ENCODE measurements around the gene ABHD3.
"Not testable (repeated sequence)": the region's sequence is repeated elsewhere in the genome, so short reads cannot be mapped to it uniquely, and the experiment has no call there.

The ABHD3 gene

GRCh38 chr18:21640375-21640774 is 64.2 kb downstream of the ABHD3 start:
- DNase-seq: not testable (repeated sequence)

DNA sequence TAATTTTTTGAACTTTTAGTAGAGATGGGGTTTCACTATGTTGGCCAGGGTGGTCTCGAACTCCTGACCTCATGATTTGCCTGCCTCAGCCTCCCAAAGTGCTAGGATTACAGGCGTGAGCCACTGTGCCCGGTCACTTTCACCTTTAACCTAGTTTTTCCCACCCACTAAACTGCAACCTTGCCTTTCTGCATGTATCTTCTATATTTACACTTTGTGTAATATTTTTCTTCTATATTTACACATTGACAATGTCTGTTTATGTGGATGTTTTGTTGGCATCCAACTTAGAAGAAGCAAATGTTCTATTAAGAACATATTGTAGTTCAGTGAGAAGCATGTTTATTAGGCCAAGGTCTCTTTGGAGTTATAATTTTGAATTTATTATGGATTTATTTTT is 65.8 kb downstream of the ABHD3 start:
- no peak for DNase-seq

DNA sequence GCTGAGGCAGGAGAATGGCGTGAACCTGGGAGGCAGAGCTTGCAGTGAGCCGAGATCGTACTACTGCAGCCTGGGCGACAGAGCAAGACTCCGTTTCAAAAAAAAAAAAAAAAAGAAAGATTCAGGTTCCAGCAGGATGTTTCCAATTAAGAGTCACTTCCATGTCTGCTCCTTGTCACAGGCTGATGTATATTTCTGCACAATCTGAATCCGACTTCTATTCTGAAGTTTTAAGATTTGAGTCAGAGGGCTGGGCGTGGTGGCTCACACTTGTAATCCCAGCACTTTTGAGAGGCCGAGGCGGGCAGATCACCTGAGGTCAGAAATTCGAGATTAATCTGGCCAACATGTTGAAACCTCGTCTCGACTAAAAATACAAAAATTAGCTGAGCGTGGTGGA is 67.8 kb downstream of the ABHD3 start:
- no peak for DNase-seq

GRCh38 chr18:21634588-21635199 is 69.9 kb downstream of the ABHD3 start:
- DNase-seq: no peak

- DNase-seq: no peak
These were observed 72.2 kb downstream of the ABHD3 start for GRCh38 chr18:21632393-21632792.

DNA sequence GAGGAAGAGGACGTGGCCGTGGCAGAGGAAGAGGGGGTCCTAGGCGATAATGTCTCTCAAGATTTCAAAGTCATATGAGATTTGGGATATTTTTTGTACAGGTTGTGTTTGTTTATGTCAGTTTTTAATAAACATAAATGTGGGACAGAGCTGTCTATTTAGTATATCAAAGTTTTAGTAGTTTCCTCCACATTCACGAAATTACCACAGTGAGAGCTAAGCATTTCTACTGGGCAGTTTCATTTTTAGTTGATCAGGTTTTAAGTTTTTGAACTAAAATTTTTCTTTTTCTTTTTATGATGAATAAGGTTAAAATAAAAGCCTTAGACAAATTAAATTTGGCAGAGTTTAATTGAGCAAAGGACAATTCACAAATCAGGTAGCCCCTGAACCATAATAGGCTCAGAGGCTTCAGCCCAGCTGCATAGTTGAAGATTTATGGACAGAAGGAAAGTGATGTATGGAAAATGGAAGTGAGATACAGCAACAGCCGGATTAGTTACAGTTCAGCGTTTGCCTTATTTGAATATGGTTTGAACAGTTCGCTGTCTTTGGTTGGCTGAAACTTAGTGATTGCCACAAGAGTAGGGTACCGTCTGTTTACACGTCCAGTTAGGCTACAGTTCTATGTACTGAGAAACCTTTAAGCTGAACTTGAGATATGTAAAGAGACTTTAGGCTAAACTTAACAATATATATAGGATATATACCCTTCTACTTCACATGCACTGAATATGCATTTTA is 75.3 kb downstream of the ABHD3 start:
- no peak for DNase-seq

- DNase-seq: not testable (repeated sequence)
These were observed 82.9 kb downstream of the ABHD3 start for GRCh38 chr18:21621640-21622039.

DNA sequence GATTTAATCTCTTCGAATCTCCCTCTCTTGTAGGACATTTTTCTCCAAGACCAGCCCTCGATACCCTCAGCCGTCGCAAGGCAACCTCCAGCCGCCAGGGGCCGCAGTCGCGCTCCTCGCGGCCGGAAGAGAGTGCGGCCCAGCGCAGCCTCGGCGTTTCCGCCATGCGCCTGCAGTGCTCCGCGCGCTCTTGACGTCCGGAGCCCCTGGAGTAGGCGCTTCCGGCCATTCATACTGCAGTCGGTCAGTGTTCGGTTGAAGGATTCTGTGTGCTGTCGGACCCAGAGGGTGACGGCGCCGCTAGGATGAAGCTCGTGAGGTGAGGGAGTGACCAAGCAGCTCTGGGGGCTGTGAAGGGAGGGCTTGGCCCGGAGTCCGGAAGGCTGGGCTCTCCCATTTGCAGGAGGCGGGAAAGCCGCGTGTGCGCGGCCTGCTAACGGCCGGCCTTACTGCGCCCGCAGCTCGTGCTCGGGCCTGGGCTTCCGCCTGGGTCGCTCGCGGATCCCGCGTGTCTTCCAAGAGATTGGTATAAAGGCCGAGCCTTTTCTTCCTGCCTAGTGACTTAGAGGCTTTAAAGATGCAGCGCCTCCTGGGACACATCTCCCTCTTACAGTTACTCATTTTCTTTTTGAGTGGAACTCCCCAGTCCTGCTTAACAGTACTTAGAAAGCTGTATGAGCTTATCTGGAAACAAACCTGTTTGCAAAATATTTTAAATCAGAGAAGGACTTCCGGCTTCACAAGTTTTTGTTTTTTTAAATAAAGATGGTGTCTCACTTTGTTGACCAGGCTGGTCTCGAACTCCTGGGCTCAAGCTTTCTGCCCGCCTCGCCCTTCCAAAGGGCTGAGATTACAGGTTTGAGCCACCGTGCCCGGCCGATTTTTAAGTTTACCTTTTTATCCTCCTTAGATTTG is 92.2 kb downstream of the ABHD3 start, which contains the start of gene SNRPD1:
Gene SNRPD1, plus strand, starts transcription at position 190 of the 915 bp plus-strand sequence. Its CDS starts 116 bp downstream, at position 306.
- peak; percentile 89 for DNase-seq

GRCh38 chr18:21611401-21612124 is 93.0 kb downstream of the ABHD3 start:
- not testable (repeated sequence) for DNase-seq

DNA sequence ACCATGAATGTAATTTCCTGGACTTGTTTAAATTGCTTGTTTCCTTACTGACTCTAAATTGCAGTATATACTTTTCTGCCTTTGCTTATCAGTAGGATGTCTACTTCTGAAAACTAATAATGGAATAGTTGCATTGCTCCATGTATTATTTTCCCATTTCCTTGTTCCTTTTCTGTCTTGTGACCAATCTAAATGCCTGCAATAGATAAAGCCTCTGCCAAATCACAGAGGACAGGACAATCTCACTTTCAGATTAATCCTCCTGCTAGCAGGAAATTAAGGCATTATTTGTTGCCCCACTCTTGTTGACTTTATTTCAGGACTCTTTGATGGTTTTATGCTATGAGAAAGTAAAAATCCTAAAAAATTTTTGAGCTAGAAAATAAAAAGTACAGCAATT is 99.4 kb downstream of the ABHD3 start:
- no peak for DNase-seq

- no peak for DNase-seq
These were observed 99.9 kb downstream of the ABHD3 start for GRCh38 chr18:21604671-21605070.

- DNase-seq: no peak
These were observed 102.3 kb downstream of the ABHD3 start for GRCh38 chr18:21602299-21602587.

Data from 8988T (cell line).